Duodenal mucosa (tissue), 2 donors: ENCODE results near the gene PCSK6.

Source experiments
- H3K27ac ChIP-seq: one replicate; pipeline ENCODE4 v1.7.0; 2013; ENCODE audit warnings: low read depth, low read length
- H3K27me3 ChIP-seq, 2 donors: one replicate each; pipeline ENCODE4 v1.7.0; 2013; ENCODE audit warnings: low read length in 2 of 2, control low read depth in 1 of 2; ENCODE audit not compliant: insufficient read depth in 2 of 2, control insufficient read depth in 1 of 2
- H3K36me3 ChIP-seq, 2 donors: one replicate each; pipeline ENCODE4 v1.7.0; 2013; ENCODE audit warnings: low read length in 2 of 2, control low read depth in 1 of 2; ENCODE audit not compliant: insufficient read depth in 2 of 2, control insufficient read depth in 1 of 2
- H3K4me1 ChIP-seq, 2 donors: one replicate each; pipeline ENCODE4 v1.7.0; 2013; ENCODE audit warnings: low read length in 2 of 2, control low read depth in 1 of 2; ENCODE audit not compliant: insufficient read depth in 2 of 2, control insufficient read depth in 1 of 2
- H3K4me3 ChIP-seq, 2 donors: one replicate each; pipeline ENCODE4 v1.7.0; 2013; ENCODE audit warnings: low read length in 2 of 2, low read depth in 1 of 2
- H3K9ac ChIP-seq, 2 donors: one replicate each; pipeline ENCODE4 v1.7.0; 2013; ENCODE audit warnings: low read length in 2 of 2, low read depth in 1 of 2
- H3K9me3 ChIP-seq, 2 donors: one replicate each; pipeline ENCODE4 v1.7.0; 2013; ENCODE audit warnings: low read length in 2 of 2, control low read depth in 1 of 2; ENCODE audit not compliant: control insufficient read depth in 1 of 2

PCSK6 gene

GRCh38 chr15:101323793-101324523 lies 165.5 kb downstream of the PCSK6 start:
- Histone ChIP-seq H3K9me3 (no peaks in the 10 kb centered on the region), H3K4me1 (peaks cover 15 to 17% of the 10 kb centered on the region in 2 donors), H3K27ac (no peak overlapping the region), H3K27me3 (no peaks in the 10 kb centered on the region), H3K9ac (no peak overlapping the region), H3K36me3 (no peaks in the 10 kb centered on the region), H3K4me3 (no peak overlapping the region)

- Histone ChIP-seq H3K27me3 (no peaks in the 10 kb centered on the region), H3K4me3 (no peak overlapping the region), H3K27ac (no peak overlapping the region), H3K36me3 (no peaks in the 10 kb centered on the region), H3K4me1 (peaks cover 15 to 17% of the 10 kb centered on the region in 2 donors), H3K9me3 (no peaks in the 10 kb centered on the region), H3K9ac (no peak overlapping the region)
These were observed 166.5 kb downstream of the PCSK6 start for GRCh38 chr15:101322854-101323477.

- Histone ChIP-seq H3K4me1 (peaks cover 15 to 17% of the 10 kb centered on the region in 2 donors), H3K4me3 (no peak overlapping the region), H3K9ac (no peak overlapping the region), H3K27ac (no peak overlapping the region), H3K27me3 (no peaks in the 10 kb centered on the region), H3K36me3 (no peaks in the 10 kb centered on the region), H3K9me3 (no peaks in the 10 kb centered on the region)
These were observed 167.4 kb downstream of the PCSK6 start for GRCh38 chr15:101322016-101322695.

GRCh38 chr15:101320501-101321052 lies 168.9 kb downstream of the PCSK6 start:
- Histone ChIP-seq H3K9me3 (no peaks in the 10 kb centered on the region), H3K27ac (no peak overlapping the region)

GRCh38 chr15:101318839-101319238 lies 170.7 kb downstream of the PCSK6 start:
- no peak overlapping the region for H3K4me3 ChIP-seq
- H3K36me3 ChIP-seq, result no peaks in the 10 kb centered on the region
- peaks cover 3% of the 10 kb centered on the region in 2 donors for H3K4me1 ChIP-seq
- no peak overlapping the region for H3K9ac ChIP-seq
- no peak overlapping the region for H3K27ac ChIP-seq
- no peaks in the 10 kb centered on the region for H3K9me3 ChIP-seq
- no peaks in the 10 kb centered on the region for H3K27me3 ChIP-seq

More at GRCh38 chr15:101320501-101321052, 168.9 kb downstream of the PCSK6 start:
- peaks cover 15 to 17% of the 10 kb centered on the region in 2 donors for H3K4me1 ChIP-seq
- H3K27me3 ChIP-seq, result no peaks in the 10 kb centered on the region
- H3K9ac ChIP-seq, result no peak overlapping the region
- H3K4me3 ChIP-seq, result peak overlapping the region in 1 of 2 donors; percentile 43
- no peaks in the 10 kb centered on the region for H3K36me3 ChIP-seq

- no peak overlapping the region for H3K4me3 ChIP-seq
- no peaks in the 10 kb centered on the region for H3K27me3 ChIP-seq
- H3K36me3 ChIP-seq, result no peaks in the 10 kb centered on the region
- no peaks in the 10 kb centered on the region for H3K4me1 ChIP-seq
- H3K9me3 ChIP-seq, result no peaks in the 10 kb centered on the region
- H3K9ac ChIP-seq, result no peak overlapping the region
- no peak overlapping the region for H3K27ac ChIP-seq
These were observed 171.2 kb downstream of the PCSK6 start for GRCh38 chr15:101318147-101318819.

GRCh38 chr15:101317336-101317872 lies 172.1 kb downstream of the PCSK6 start:
- no peaks in the 10 kb centered on the region for H3K4me1 ChIP-seq
- no peak overlapping the region for H3K27ac ChIP-seq
- no peaks in the 10 kb centered on the region for H3K27me3 ChIP-seq
- H3K36me3 ChIP-seq, result no peaks in the 10 kb centered on the region
- no peak overlapping the region for H3K9ac ChIP-seq
- no peaks in the 10 kb centered on the region for H3K9me3 ChIP-seq
- no peak overlapping the region for H3K4me3 ChIP-seq

GRCh38 chr15:101316529-101316928 lies 173.0 kb downstream of the PCSK6 start:
- Histone ChIP-seq H3K27ac (no peak overlapping the region), H3K9ac (no peak overlapping the region), H3K4me3 (no peak overlapping the region), H3K27me3 (no peaks in the 10 kb centered on the region), H3K9me3 (no peaks in the 10 kb centered on the region), H3K4me1 (no peaks in the 10 kb centered on the region), H3K36me3 (no peaks in the 10 kb centered on the region)

GRCh38 chr15:101315736-101316135 lies 173.8 kb downstream of the PCSK6 start:
- Histone ChIP-seq H3K27ac (no peak overlapping the region), H3K27me3 (no peaks in the 10 kb centered on the region), H3K4me3 (no peak overlapping the region), H3K4me1 (no peaks in the 10 kb centered on the region), H3K9ac (no peak overlapping the region), H3K36me3 (no peaks in the 10 kb centered on the region), H3K9me3 (no peaks in the 10 kb centered on the region)
